Measurements from ENCODE around the gene SLC39A11. TPM values are rescaled to one million over a fixed set of nuclear protein-coding genes. Genes with fewer than 3 reads are reported as not detected.
"Not testable (repeated sequence)": the region's sequence is repeated elsewhere in the genome, so short reads cannot be mapped to it uniquely, and the experiment has no call there.

SLC39A11 gene
- total RNA-seq, 1 experiment from 2014 or later, result 24.8 TPM

GRCh38 chr17:72850410-72851118, 241.9 kb downstream of the SLC39A11 start:
- DNase-seq (ENCODE audit: low read depth), result no peak
- in situ Hi-C loops (cut with HindIII; ENCODE audit: low pct_unique_long_range_greater_than_20kb, low sequenced_read_pairs), result no loop called here

GRCh38 chr17:72846399-72846798, 246.1 kb downstream of the SLC39A11 start:
- in situ Hi-C loops (cut with HindIII; ENCODE audit: low pct_unique_long_range_greater_than_20kb, low sequenced_read_pairs), result no loop called here
- DNase-seq (ENCODE audit: low read depth), result no peak

GRCh38 chr17:72843591-72843990, 248.9 kb downstream of the SLC39A11 start:
- no peak for DNase-seq (ENCODE audit: low read depth)
- in situ Hi-C loops (cut with HindIII; ENCODE audit: low pct_unique_long_range_greater_than_20kb, low sequenced_read_pairs), result no loop called here

GRCh38 chr17:72840019-72840418, 252.5 kb downstream of the SLC39A11 start:
- no peak for DNase-seq (ENCODE audit: low read depth)
- in situ Hi-C loops (cut with HindIII; ENCODE audit: low pct_unique_long_range_greater_than_20kb, low sequenced_read_pairs), result no loop called here

GRCh38 chr17:72839131-72839725, 253.3 kb downstream of the SLC39A11 start:
- in situ Hi-C loops (cut with HindIII; ENCODE audit: low pct_unique_long_range_greater_than_20kb, low sequenced_read_pairs), result no loop called here
- no peak for DNase-seq (ENCODE audit: low read depth)

GRCh38 chr17:72838581-72838980, 253.9 kb downstream of the SLC39A11 start:
- in situ Hi-C loops (cut with HindIII; ENCODE audit: low pct_unique_long_range_greater_than_20kb, low sequenced_read_pairs), result no loop called here
- no peak for DNase-seq (ENCODE audit: low read depth)

- in situ Hi-C loops (cut with HindIII; ENCODE audit: low pct_unique_long_range_greater_than_20kb, low sequenced_read_pairs), result no loop called here
- DNase-seq (ENCODE audit: low read depth), result no peak
Observed at GRCh38 chr17:72838068-72838467, 254.4 kb downstream of the SLC39A11 start.

GRCh38 chr17:72837335-72837734, 255.2 kb downstream of the SLC39A11 start:
- in situ Hi-C loops (cut with HindIII; ENCODE audit: low pct_unique_long_range_greater_than_20kb, low sequenced_read_pairs), result no loop called here
- no peak for DNase-seq (ENCODE audit: low read depth)

- in situ Hi-C loops (cut with HindIII; ENCODE audit: low pct_unique_long_range_greater_than_20kb, low sequenced_read_pairs), result no loop called here
Observed at GRCh38 chr17:72833128-72833765, 259.2 kb downstream of the SLC39A11 start.

GRCh38 chr17:72832306-72832705, 260.2 kb downstream of the SLC39A11 start:
- no peak for DNase-seq (ENCODE audit: low read depth)
- in situ Hi-C loops (cut with HindIII; ENCODE audit: low pct_unique_long_range_greater_than_20kb, low sequenced_read_pairs), result no loop called here

More at GRCh38 chr17:72833128-72833765, 259.2 kb downstream of the SLC39A11 start:
- DNase-seq (ENCODE audit: low read depth), result no peak

- in situ Hi-C loops (cut with HindIII; ENCODE audit: low pct_unique_long_range_greater_than_20kb, low sequenced_read_pairs), result no loop called here
- no peak for DNase-seq (ENCODE audit: low read depth)
Observed at GRCh38 chr17:72829883-72830282, 262.6 kb downstream of the SLC39A11 start.

- in situ Hi-C loops (cut with HindIII; ENCODE audit: low pct_unique_long_range_greater_than_20kb, low sequenced_read_pairs), result no loop called here
- DNase-seq (ENCODE audit: low read depth), result peak; percentile 17
Observed at GRCh38 chr17:72826602-72827001, 265.9 kb downstream of the SLC39A11 start.

GRCh38 chr17:72826059-72826458, 266.4 kb downstream of the SLC39A11 start:
- DNase-seq (ENCODE audit: low read depth); in situ Hi-C loops (cut with HindIII; ENCODE audit: low pct_unique_long_range_greater_than_20kb, low sequenced_read_pairs): not testable (repeated sequence)

GRCh38 chr17:72825218-72825617, 267.3 kb downstream of the SLC39A11 start:
- in situ Hi-C loops (cut with HindIII; ENCODE audit: low pct_unique_long_range_greater_than_20kb, low sequenced_read_pairs), result no loop called here
- DNase-seq (ENCODE audit: low read depth), result no peak

- DNase-seq (ENCODE audit: low read depth); in situ Hi-C loops (cut with HindIII; ENCODE audit: low pct_unique_long_range_greater_than_20kb, low sequenced_read_pairs): not testable (repeated sequence)
Observed at GRCh38 chr17:72824267-72824666, 268.2 kb downstream of the SLC39A11 start.

- no peak for DNase-seq (ENCODE audit: low read depth)
Observed at GRCh38 chr17:72822358-72823023, 270.0 kb downstream of the SLC39A11 start.

GRCh38 chr17:72816406-72816805, 276.1 kb downstream of the SLC39A11 start:
- in situ Hi-C loops (cut with HindIII; ENCODE audit: low pct_unique_long_range_greater_than_20kb, low sequenced_read_pairs), result no loop called here
- DNase-seq (ENCODE audit: low read depth), result no peak

More at GRCh38 chr17:72822358-72823023, 270.0 kb downstream of the SLC39A11 start:
- in situ Hi-C loops (cut with HindIII; ENCODE audit: low pct_unique_long_range_greater_than_20kb, low sequenced_read_pairs), result no loop called here

GRCh38 chr17:72813481-72813880, 279.0 kb downstream of the SLC39A11 start:
- in situ Hi-C loops (cut with HindIII; ENCODE audit: low pct_unique_long_range_greater_than_20kb, low sequenced_read_pairs), result no loop called here

GRCh38 chr17:72812823-72813222, 279.7 kb downstream of the SLC39A11 start:
- in situ Hi-C loops (cut with HindIII; ENCODE audit: low pct_unique_long_range_greater_than_20kb, low sequenced_read_pairs), result no loop called here
- peak; percentile 43 for DNase-seq (ENCODE audit: low read depth)

More at GRCh38 chr17:72813481-72813880, 279.0 kb downstream of the SLC39A11 start:
- no peak for DNase-seq (ENCODE audit: low read depth)
